ENCODE data around the gene TAF6L. TPM values are rescaled to one million over a fixed set of nuclear protein-coding genes. Genes with fewer than 3 reads are reported as not detected.
A peak's percentile ranks its signal among the peaks of the same experiment; 100 is the strongest.

TAF6L gene
- 71.7 and 164 TPM in 2 replicates for total RNA-seq (2011; cell fraction: chromatin; rRNA removed; ENCODE audit: low replicate concordance)
- 87.9 and 123 TPM in 2 replicates for total RNA-seq (2011; cell fraction: nucleolus; rRNA removed)
- total RNA-seq (2011; cell fraction: nucleoplasm; rRNA removed) = 60.0 and 71.0 TPM in 2 replicates
- total RNA-seq (2014; rRNA removed) (29.0 and 31.4 TPM in 2 replicates), total RNA-seq (2014; rRNA removed; fragmentation: Illumina TruSeq; extraction: Trizol) (8.1 and 12.6 TPM in 2 replicates), total RNA-seq (2015; rRNA removed; fragmentation: Illumina TruSeq; extraction: Trizol) (20.8 and 24.1 TPM in 2 replicates), total RNA-seq (2021) (27.2 and 28.5 TPM in 2 replicates), polyA plus RNA-seq (2011; rRNA removed) (21.6 and 28.5 TPM in 2 replicates), polyA plus RNA-seq (2014; fragmentation: Illumina TruSeq; extraction: Trizol) (15.4 and 23.0 TPM in 2 replicates), polyA plus RNA-seq (2014; fragmentation: Nextera tagmentation; extraction: Ambion mirVana) (under 1 TPM; 0.04 to 0.25 TPM), polyA plus RNA-seq (2014; rRNA removed) (45.5 and 48.0 TPM in 2 replicates), polyA minus RNA-seq (2011; rRNA and poly(A)+ RNA removed) (24.0 and 25.1 TPM in 2 replicates), Bru-seq, nascent RNA (percentile 56 among the genes with signal in this experiment), BruChase-seq, experiment 1, labeled RNA remaining after a 2-hour chase (percentile 60 among the genes with signal in this experiment), BruChase-seq, experiment 2, labeled RNA remaining after a 6-hour chase (percentile 67 among the genes with signal in this experiment)
- 20.2 and 23.1 TPM in 2 replicates for polyA plus RNA-seq (2011; cell fraction: cytosol; rRNA removed)
- polyA plus RNA-seq (2011; cell fraction: nucleus; rRNA removed) = 167 and 171 TPM in 2 replicates
- polyA plus RNA-seq (2012) = 24.5 and 26.2 TPM in 2 replicates
- polyA minus RNA-seq (2011; cell fraction: cytosol; rRNA and poly(A)+ RNA removed) = 17.0 and 19.9 TPM in 2 replicates
- polyA minus RNA-seq (2011; cell fraction: nucleus; rRNA and poly(A)+ RNA removed) = 22.8 and 27.5 TPM in 2 replicates
- long read RNA-seq, experiment 1, transcript TAF6L-201 (11 exons, 2,116 nt) = major isoform, 69 of 177 reads
- long read RNA-seq, experiment 1, partial matches to known transcripts = 84 of 177 reads
- long read RNA-seq, experiment 1, other reads (novel, unspliced or antisense) = 23 of 177 reads
- long read RNA-seq, experiment 2, transcript TAF6L-201 (11 exons, 2,116 nt) = major isoform, 15 of 27 reads
- long read RNA-seq, experiment 2, partial matches to known transcripts = 5 of 27 reads
- long read RNA-seq, experiment 2, other reads (novel, unspliced or antisense) = 7 of 27 reads
- long read RNA-seq, experiment 3, transcript TAF6L-201 (11 exons, 2,116 nt) = major isoform, 7 of 11 reads
- long read RNA-seq, experiment 3, partial matches to known transcripts = 1 of 11 reads
- long read RNA-seq, experiment 3, other reads (novel, unspliced or antisense) = 3 of 11 reads

GRCh38 chr11:62771144-62772021 lies at the start of gene TAF6L:
TAF6L (plus strand) TSS chr11:62771396; CDS start chr11:62775784, 4,388 bp downstream.
- FAIRE-seq (peak; percentile 92), DNase-seq (ENCODE audit: extremely low read depth in 1 of 4, low spot score in 3 of 4) (peak; percentile 97 to 99 (median 98)), ATAC-seq (peak; percentile 95)
- BruUV-seq (replicated peaks) = TSS peak; percentile 52
- Histone ChIP-seq H3K4me2 (ENCODE audit: insufficient read depth, low read length) (peak within 1 kb of the TSS; percentile 86), H3K9me1 (ENCODE audit: control insufficient read depth, insufficient read depth, low read length) (no peaks in the 10 kb centered on the region), H2AFZ (ENCODE audit: low read depth, low read length) (peak within 1 kb of the TSS; percentile 91), H4K20me1 (replicated peaks; ENCODE audit: control insufficient read depth, insufficient read depth, low read length) (no peaks in the 10 kb centered on the region), H3K36me3 (ENCODE audit: control insufficient read depth, insufficient read depth, low read length) (peaks cover 37% of the 10 kb centered on the region), H3K9me3 (replicated peaks; ENCODE audit: control insufficient read depth, insufficient read depth, low read depth, low read length) (no peaks in the 10 kb centered on the region), H3K27ac (ENCODE audit: extremely low read depth, low read depth, low read length) (peak within 1 kb of the TSS; percentile 88), H3K79me2 (ENCODE audit: control insufficient read depth, insufficient read depth, low read length) (peaks cover 28% of the 10 kb centered on the region), H3K4me1 (replicated peaks in 1 of 2; ENCODE audit: control insufficient read depth in 2 of 2, insufficient read depth in 2 of 2, low read length in 2 of 2) (peaks cover 9 to 24% of the 10 kb centered on the region in 2 experiments), H3K27me3 (ENCODE audit: control insufficient read depth in 2 of 2, insufficient read depth in 2 of 2, low read length in 2 of 2) (no peaks in the 10 kb centered on the region), H3K4me3 (peak within 1 kb of the TSS; percentile 48), H3K9ac (ENCODE audit: insufficient read depth in 1 of 2, low read depth in 2 of 2, low read length in 2 of 2) (peak within 1 kb of the TSS; percentile 69 to 95)
- intact Hi-C loops (cut with micrococcal nuclease) (no loop called here), in situ Hi-C loops (cut with MboI) (no loop called here)
- ChIA-PET CTCF (ENCODE audit: low intra/inter-chr PET ratio) (no interaction called here), POLR2A (interaction anchor here (0.7 to 3.3 kb wide), 12 partner anchors 9 to 170 kb away, joined by 3 to 16 read pairs (median 6); partner anchors contain the start of genes C11orf98, CSKMT, HNRNPUL2 and MTA2)
- WGBS (ENCODE audit: insufficient coverage, low coverage, missing lambda C conversion rate) = under 1% methylated on average over 44 of the region's 60 CpGs
- TF ChIP-seq THAP12 (CRISPR knock-in tag; IDR thresholded peaks at IDR 0.05) (0 out of 2 replicates have a peak, but pooled peaks have one; percentile 25), ZZZ3 (IDR thresholded peaks at IDR 0.05) (no peak), RERE (CRISPR knock-in tag; IDR thresholded peaks at IDR 0.05; ENCODE audit: borderline replicate concordance) (no peak), PHB2 (IDR thresholded peaks at IDR 0.05; ENCODE audit: low read depth) (no peak), DMBX1 (CRISPR knock-in tag; IDR thresholded peaks at IDR 0.05; ENCODE audit: borderline replicate concordance) (no peak), ZNF175 (CRISPR knock-in tag; IDR thresholded peaks at IDR 0.05; ENCODE audit: low read depth) (no peak)
